Measurements from ENCODE around the gene CFDP1.

DNA sequence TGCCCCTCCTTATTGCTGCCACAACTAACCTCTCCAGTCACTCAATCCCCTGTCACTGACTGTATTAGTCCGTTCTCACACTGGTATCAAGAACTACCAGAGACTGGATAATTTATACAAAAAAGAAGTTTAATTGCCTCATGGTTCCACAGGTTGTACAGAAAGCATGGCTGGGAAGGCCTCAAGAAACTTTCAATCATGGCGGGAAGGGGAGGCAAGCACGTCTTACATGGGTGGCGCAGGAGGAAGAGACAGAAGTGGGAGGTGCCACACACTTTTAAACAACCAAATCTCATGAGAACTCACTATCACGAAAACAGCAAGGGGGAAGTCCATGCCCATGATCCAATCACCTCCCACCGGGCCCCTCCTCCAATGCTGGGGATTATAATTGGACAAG, 95.9 kb downstream of the CFDP1 start:
- TF ChIP-seq CTCF (IDR thresholded peaks at IDR 0.05 in 8 of 11, conservative IDR thresholded peaks at IDR 0.05 in 3 of 11) (no peak), POLR2A (IDR thresholded peaks at IDR 0.05) (no peak)

Data from spleen (tissue), 7 donors.